Measurements from ENCODE around the gene S100A6. TPM values are rescaled to one million over a fixed set of nuclear protein-coding genes. Genes with fewer than 3 reads are reported as not detected.

S100A6 gene
- total and polyA plus RNA-seq, 3 donors from 2014 or later: 30.9 to 372 (median 57.4) TPM

GRCh38 chr1:153531638-153532037 lies 4.2 kb downstream of the S100A6 start:
- no peak for DNase-seq

GRCh38 chr1:153527683-153528040 lies 8.1 kb downstream of the S100A6 start:
- DNase-seq: no peak
- H3K27me3 ChIP-seq: no peaks in the 10 kb centered on the region
- H3K27ac ChIP-seq: no peak overlapping the region
- TF ChIP-seq CTCF (IDR thresholded peaks at IDR 0.05): no peak
- TF ChIP-seq POLR2A (IDR thresholded peaks at IDR 0.05): no peak
- intact Hi-C loops (cut with DNase I; ENCODE audit: low total_unique reads): no loop called here
- no peaks in the 10 kb centered on the region for H3K36me3 ChIP-seq (ENCODE audit: low read depth, missing control alignments)
- peaks cover 5% of the 10 kb centered on the region for H3K4me1 ChIP-seq
- H3K9me3 ChIP-seq: no peaks in the 10 kb centered on the region
- no peak overlapping the region for H3K4me3 ChIP-seq
- 84 to 96% methylated on average over 5 of the region's 5 CpGs for WGBS, 2 donors

More at GRCh38 chr1:153531638-153532037, 4.2 kb downstream of the S100A6 start:
- no peaks in the 10 kb centered on the region for H3K9me3 ChIP-seq
- no peaks in the 10 kb centered on the region for H3K36me3 ChIP-seq (ENCODE audit: low read depth, missing control alignments)
- intact Hi-C loops (cut with DNase I; ENCODE audit: low total_unique reads): loop anchor here (5.0 kb wide), 1 partner anchor 36 kb away; the partner anchor contains the start of gene S100A2
- 88 to 90% methylated on average over 3 of the region's 3 CpGs for WGBS, 2 donors
- no peaks in the 10 kb centered on the region for H3K27me3 ChIP-seq
- H3K27ac ChIP-seq: no peak overlapping the region
- H3K4me1 ChIP-seq: peaks cover 15% of the 10 kb centered on the region
- no peak for TF ChIP-seq POLR2A (IDR thresholded peaks at IDR 0.05)
- no peak for TF ChIP-seq CTCF (IDR thresholded peaks at IDR 0.05)
- no peak overlapping the region for H3K4me3 ChIP-seq

- H3K4me3 ChIP-seq: no peak overlapping the region
- WGBS, 2 donors: 88 to 92% methylated on average over 7 to 8 of the region's 8 CpGs
- no peaks in the 10 kb centered on the region for H3K27me3 ChIP-seq
- no peak overlapping the region for H3K27ac ChIP-seq
- no peaks in the 10 kb centered on the region for H3K9me3 ChIP-seq
- no peak for DNase-seq
- no peak for TF ChIP-seq CTCF (IDR thresholded peaks at IDR 0.05)
- TF ChIP-seq POLR2A (IDR thresholded peaks at IDR 0.05): no peak
- H3K36me3 ChIP-seq (ENCODE audit: low read depth, missing control alignments): no peaks in the 10 kb centered on the region
- intact Hi-C loops (cut with DNase I; ENCODE audit: low total_unique reads): no loop called here
- H3K4me1 ChIP-seq: peaks cover 5% of the 10 kb centered on the region
Measured at GRCh38 chr1:153527023-153527682, 8.6 kb downstream of the S100A6 start.

GRCh38 chr1:153526132-153526543 lies 9.7 kb downstream of the S100A6 start:
- no peak for DNase-seq
- Histone ChIP-seq H3K27ac (no peak overlapping the region), H3K36me3 (ENCODE audit: low read depth, missing control alignments) (no peaks in the 10 kb centered on the region), H3K9me3 (no peaks in the 10 kb centered on the region), H3K4me1 (peaks cover 5% of the 10 kb centered on the region), H3K4me3 (no peak overlapping the region), H3K27me3 (no peaks in the 10 kb centered on the region)
- WGBS, 2 donors: 38 to 39% methylated on average over 8 of the region's 8 CpGs
- intact Hi-C loops (cut with DNase I; ENCODE audit: low total_unique reads): no loop called here
- no peak for TF ChIP-seq POLR2A (IDR thresholded peaks at IDR 0.05)
- TF ChIP-seq CTCF (IDR thresholded peaks at IDR 0.05): no peak
